NCI-H2227 treated with DMSO at 0.1 percent for 48 hours (cell line): Measurements from ENCODE around the gene DGKI.

Experiments
- DNase-seq: peaks from one replicate; lab custom pipeline; 2025; lab: John Stamatoyannopoulos, UW

The DGKI gene

GRCh38 chr7:137535579-137535978 is 311.2 kb downstream of the DGKI start:
- DNase-seq: no peak

GRCh38 chr7:137531671-137532070 is 315.1 kb downstream of the DGKI start:
- DNase-seq: no peak

DNA sequence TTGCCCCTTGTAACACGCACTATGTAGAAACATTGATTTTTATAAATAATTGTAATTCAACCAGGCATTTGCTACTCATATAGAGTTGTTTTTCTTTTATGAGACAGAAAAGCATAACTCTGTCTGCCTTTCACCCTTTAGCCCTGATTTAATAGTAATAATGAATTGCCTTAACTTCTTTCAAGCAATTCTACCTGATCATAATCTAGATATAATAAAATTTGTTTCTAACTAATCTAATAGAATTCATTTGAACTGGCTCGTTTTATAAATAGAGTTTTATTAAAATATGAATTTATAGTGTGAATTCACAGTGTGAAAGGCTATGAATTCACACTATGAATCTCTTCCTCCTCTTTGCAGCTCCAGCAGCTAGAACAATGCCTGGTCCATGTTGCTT is 319.1 kb downstream of the DGKI start:
- no peak for DNase-seq

GRCh38 chr7:137523171-137523570 is 323.6 kb downstream of the DGKI start:
- DNase-seq: no peak

- no peak for DNase-seq
These were observed 325.3 kb downstream of the DGKI start for GRCh38 chr7:137521451-137521850.

DNA sequence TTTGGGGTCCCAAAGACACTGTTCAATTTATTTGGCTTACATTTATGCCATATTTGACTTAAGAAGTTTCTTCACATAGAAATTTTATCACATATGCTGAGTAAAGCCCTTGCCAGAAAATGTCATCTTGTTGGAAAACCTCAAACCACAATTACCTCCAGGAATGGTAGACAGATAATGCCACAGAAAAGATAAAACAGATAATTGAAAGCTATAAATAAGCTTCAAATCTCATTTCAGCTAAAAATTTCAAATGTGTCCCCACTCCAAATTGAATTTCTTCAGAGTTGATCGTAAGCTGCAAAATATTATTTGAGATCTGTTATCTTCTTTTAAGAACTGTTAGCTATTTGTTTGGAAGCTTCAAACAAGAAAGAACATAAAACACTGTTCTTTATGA is 326.8 kb downstream of the DGKI start:
- no peak for DNase-seq

- no peak for DNase-seq
These were observed 327.5 kb downstream of the DGKI start for GRCh38 chr7:137519181-137519691.

- DNase-seq: no peak
These were observed 333.7 kb downstream of the DGKI start for GRCh38 chr7:137513091-137513490.

- DNase-seq: no peak
These were observed 339.7 kb downstream of the DGKI start for GRCh38 chr7:137507096-137507495.

GRCh38 chr7:137506031-137506430 is 340.7 kb downstream of the DGKI start:
- no peak for DNase-seq

GRCh38 chr7:137501562-137501961 is 345.2 kb downstream of the DGKI start:
- no peak for DNase-seq

GRCh38 chr7:137492889-137493288 is 353.9 kb downstream of the DGKI start:
- DNase-seq: no peak

DNA sequence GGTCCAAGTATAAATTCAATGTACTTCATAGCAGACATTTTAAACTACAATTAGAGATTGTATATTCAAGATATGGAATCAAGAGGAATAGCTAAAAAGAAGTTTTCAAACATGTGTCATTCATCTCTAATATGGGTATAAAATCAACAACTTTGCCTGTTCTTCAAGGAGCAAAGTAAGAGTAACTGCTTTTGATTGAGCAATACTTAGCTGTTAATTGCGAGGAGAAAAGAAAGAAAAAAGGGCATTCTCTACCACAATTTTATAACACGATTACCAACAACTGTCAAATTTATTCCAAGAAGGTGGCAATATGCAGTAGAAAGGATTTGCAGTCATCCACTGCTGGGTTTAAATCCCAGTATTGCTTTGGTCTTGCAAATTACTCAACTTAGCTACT is 356.9 kb downstream of the DGKI start:
- DNase-seq: no peak

DNA sequence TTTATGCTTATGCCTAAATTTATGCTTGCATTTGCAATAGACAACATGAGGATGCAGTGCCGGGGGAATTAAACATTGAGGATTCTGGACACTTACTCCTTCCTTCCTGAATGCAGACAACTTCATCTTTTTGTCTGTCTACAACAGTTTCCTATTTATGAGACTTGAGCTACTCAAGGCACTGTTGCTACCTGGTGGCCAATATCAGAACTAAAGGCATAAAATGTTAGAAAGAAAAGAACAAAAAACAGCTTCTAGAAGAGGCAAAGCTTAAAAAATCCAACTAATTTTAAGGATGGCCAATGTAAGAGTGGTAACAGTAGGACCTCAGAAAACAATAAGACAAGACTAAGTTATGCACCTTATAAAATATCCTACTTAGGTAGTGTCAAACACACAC is 358.7 kb downstream of the DGKI start:
- no peak for DNase-seq

- no peak for DNase-seq
These were observed 361.0 kb downstream of the DGKI start for GRCh38 chr7:137485818-137486217.

- no peak for DNase-seq
These were observed 362.4 kb downstream of the DGKI start for GRCh38 chr7:137484326-137484725.

DNA sequence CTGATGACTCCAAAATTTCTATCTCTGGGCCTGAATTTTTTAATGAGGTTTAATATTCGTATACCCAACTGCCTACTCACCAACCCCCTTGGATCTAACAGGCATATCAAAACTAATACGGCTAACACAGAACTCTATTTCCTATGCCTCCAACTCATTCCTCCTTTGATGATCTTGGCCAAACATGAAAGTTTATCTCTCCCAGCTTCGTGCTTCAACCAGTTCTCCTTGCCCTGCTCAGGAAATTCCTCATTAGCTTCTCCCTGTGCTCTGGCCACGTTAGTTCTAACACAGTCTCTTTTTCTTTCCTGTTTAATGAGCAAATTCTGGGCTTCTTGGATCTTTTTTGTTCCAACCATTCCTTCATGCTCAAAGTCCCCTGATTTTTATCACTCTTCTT is 364.3 kb downstream of the DGKI start:
- DNase-seq: no peak

DNA sequence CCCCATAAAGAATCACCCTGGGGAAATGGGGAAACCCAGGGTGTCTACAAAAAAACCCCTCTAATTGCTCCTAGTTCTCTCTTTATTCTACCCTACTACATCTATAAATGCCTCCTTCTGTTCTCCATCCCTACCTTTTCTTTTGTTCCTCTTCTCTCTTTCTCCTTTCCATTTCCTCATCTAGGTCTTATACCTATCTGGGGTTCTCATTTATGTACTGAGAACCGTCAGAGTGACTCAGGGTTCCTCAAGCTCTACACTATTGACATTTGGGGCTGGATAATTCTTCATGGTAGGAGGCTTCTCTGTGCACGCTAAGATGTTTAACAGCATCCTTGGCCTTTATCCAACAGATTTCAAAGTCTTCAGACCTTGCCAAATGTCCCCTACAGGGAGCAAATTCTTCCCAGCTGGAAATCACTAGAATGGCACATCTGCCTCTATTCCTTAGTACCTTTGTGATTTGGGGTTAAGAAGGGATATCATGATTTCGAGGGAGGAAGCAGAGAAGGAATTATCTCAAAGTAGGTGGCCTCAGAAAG is 365.9 kb downstream of the DGKI start:
- DNase-seq: peak; percentile 22

- DNase-seq: no peak
These were observed 366.4 kb downstream of the DGKI start for GRCh38 chr7:137480401-137480800.

- DNase-seq: no peak
These were observed 369.8 kb downstream of the DGKI start for GRCh38 chr7:137476937-137477336.

GRCh38 chr7:137475966-137476365 is 370.8 kb downstream of the DGKI start:
- DNase-seq: no peak

DNA sequence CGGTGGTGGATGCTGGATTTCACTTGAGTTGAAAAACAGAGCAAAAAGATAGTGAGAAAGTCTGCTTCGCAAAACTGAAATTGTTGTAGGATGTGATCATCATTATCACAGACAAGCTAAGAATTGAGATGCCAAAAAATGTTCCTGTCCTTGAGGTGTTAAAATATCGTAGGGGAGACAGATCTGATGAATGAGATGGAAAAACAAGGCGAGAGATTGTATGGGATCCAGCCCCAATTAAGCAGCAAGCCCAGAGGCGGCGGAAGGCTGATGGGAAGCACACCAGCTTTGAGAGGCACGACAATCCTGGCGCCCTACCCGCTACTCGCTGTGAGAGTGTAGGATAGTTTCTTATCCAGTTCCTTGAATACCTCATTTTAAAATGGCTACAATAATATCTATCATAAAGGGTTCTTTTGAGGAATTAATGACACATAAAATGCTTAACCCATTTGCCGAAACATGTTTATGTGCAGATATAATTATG is 372.2 kb downstream of the DGKI start:
- no peak for DNase-seq

- DNase-seq: no peak
These were observed 375.6 kb downstream of the DGKI start for GRCh38 chr7:137471128-137471527.

DNA sequence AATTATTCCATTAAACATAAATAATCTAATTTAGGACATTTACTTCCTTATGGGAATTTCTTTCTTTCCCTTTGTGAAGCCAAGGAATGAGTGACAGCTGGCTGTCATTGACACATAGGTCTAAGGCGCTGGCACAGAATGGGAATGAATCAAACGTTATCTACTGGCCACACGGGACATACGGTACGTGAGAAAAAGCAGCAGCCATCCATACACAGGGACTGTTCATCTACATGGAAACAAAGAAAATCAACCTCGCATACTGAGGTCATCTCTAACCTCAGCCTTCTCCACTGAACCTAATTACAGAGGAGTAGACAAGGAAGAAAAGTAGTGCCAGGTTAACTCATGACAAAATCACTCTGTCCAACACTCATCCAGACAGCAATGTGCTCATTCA is 376.9 kb downstream of the DGKI start:
- no peak for DNase-seq
